Renal pelvis (tissue), 12 donors: ENCODE data around the gene SQSTM1. TPM values are rescaled to one million over a fixed set of nuclear protein-coding genes. Genes with fewer than 3 reads are reported as not detected.
"Not testable (repeated sequence)": the region's sequence is repeated elsewhere in the genome, so short reads cannot be mapped to it uniquely, and the experiment has no call there.

Experiments used
- DNase-seq: peaks from one replicate; pipeline ENCODE4 v3.0.0-alpha.2; 2013
- long read RNA-seq, 16 experiments: transcript quantifications; one replicate each; lab custom pipeline, GENCODE V29; 2026
- polyA plus RNA-seq, 3 donors: library from polyadenylated mRNA; unstranded; fragments of 120-200 nt; gene quantifications; one replicate each; pipeline ENCODE4 v1.2.1, GENCODE V29; 2013; ENCODE audit not compliant: insufficient read length in 3 of 3

Gene SQSTM1
- polyA plus RNA-seq, result 100 to 1,000 TPM; 109 to 121 (median 112) TPM
- long read RNA-seq, donor 1, transcript SQSTM1-202 (8 exons, 2,986 nt), result major isoform, 23 of 37 reads
- long read RNA-seq, donor 1, partial matches to known transcripts, result 13 of 37 reads
- long read RNA-seq, donor 1, other reads (novel, unspliced or antisense), result 0 of 37 reads
- long read RNA-seq, donor 2, transcript SQSTM1-202 (8 exons, 2,986 nt), result major isoform, 18 of 189 reads
- long read RNA-seq, donor 2, partial matches to known transcripts, result 156 of 189 reads
- long read RNA-seq, donor 2, other reads (novel, unspliced or antisense), result 13 of 189 reads
- long read RNA-seq, donor 3, transcript SQSTM1-202 (8 exons, 2,986 nt), result major isoform, 12 of 25 reads
- long read RNA-seq, donor 3, partial matches to known transcripts, result 13 of 25 reads
- long read RNA-seq, donor 3, other reads (novel, unspliced or antisense), result 0 of 25 reads
- long read RNA-seq, donor 4, transcript SQSTM1-202 (8 exons, 2,986 nt), result major isoform, 25 of 38 reads
- long read RNA-seq, donor 4, partial matches to known transcripts, result 5 of 38 reads
- long read RNA-seq, donor 4, other reads (novel, unspliced or antisense), result 6 of 38 reads
- long read RNA-seq, donor 5, transcript SQSTM1-202 (8 exons, 2,986 nt), result major isoform, 9 of 46 reads
- long read RNA-seq, donor 5, partial matches to known transcripts, result 36 of 46 reads
- long read RNA-seq, donor 5, other reads (novel, unspliced or antisense), result 0 of 46 reads
- long read RNA-seq, donor 6, transcript SQSTM1-202 (8 exons, 2,986 nt), result major isoform, 23 of 40 reads
- long read RNA-seq, donor 6, partial matches to known transcripts, result 9 of 40 reads
- long read RNA-seq, donor 6, other reads (novel, unspliced or antisense), result 7 of 40 reads
- long read RNA-seq, donor 7, transcript SQSTM1-210 (3 exons, 921 nt), result minor isoform, 5 of 66 reads
- long read RNA-seq, donor 7, transcript SQSTM1-202 (8 exons, 2,986 nt), result major isoform, 29 of 66 reads
- long read RNA-seq, donor 7, partial matches to known transcripts, result 32 of 66 reads
- long read RNA-seq, donor 7, other reads (novel, unspliced or antisense), result 0 of 66 reads
- long read RNA-seq, donor 8, transcript SQSTM1-202 (8 exons, 2,986 nt), result major isoform, 7 of 151 reads
- long read RNA-seq, donor 8, partial matches to known transcripts, result 144 of 151 reads
- long read RNA-seq, donor 8, other reads (novel, unspliced or antisense), result 0 of 151 reads
- long read RNA-seq, donor 9, transcript SQSTM1-202 (8 exons, 2,986 nt), result major isoform, 39 of 46 reads
- long read RNA-seq, donor 9, partial matches to known transcripts, result 7 of 46 reads
- long read RNA-seq, donor 9, other reads (novel, unspliced or antisense), result 0 of 46 reads
- long read RNA-seq, donor 10, transcript SQSTM1-202 (8 exons, 2,986 nt), result major isoform, 20 of 34 reads
- long read RNA-seq, donor 10, partial matches to known transcripts, result 10 of 34 reads
- long read RNA-seq, donor 10, other reads (novel, unspliced or antisense), result 0 of 34 reads
- long read RNA-seq, donor 11, transcript SQSTM1-202 (8 exons, 2,986 nt), result major isoform, 16 of 46 reads
- long read RNA-seq, donor 11, partial matches to known transcripts, result 19 of 46 reads
- long read RNA-seq, donor 11, other reads (novel, unspliced or antisense), result 6 of 46 reads
- long read RNA-seq, donor 12, transcript SQSTM1-202 (8 exons, 2,986 nt), result major isoform, 39 of 59 reads
- long read RNA-seq, donor 12, partial matches to known transcripts, result 11 of 59 reads
- long read RNA-seq, donor 12, other reads (novel, unspliced or antisense), result 5 of 59 reads
- long read RNA-seq, donor 13, transcript SQSTM1-202 (8 exons, 2,986 nt), result major isoform, 12 of 18 reads
- long read RNA-seq, donor 13, partial matches to known transcripts, result 6 of 18 reads
- long read RNA-seq, donor 13, other reads (novel, unspliced or antisense), result 0 of 18 reads
- long read RNA-seq, donor 14, transcript SQSTM1-202 (8 exons, 2,986 nt), result major isoform, 28 of 242 reads
- long read RNA-seq, donor 14, partial matches to known transcripts, result 205 of 242 reads
- long read RNA-seq, donor 14, other reads (novel, unspliced or antisense), result 5 of 242 reads
- long read RNA-seq, donor 15, transcript SQSTM1-202 (8 exons, 2,986 nt), result major isoform, 23 of 363 reads
- long read RNA-seq, donor 15, partial matches to known transcripts, result 333 of 363 reads
- long read RNA-seq, donor 15, other reads (novel, unspliced or antisense), result 5 of 363 reads
- long read RNA-seq, donor 16, transcript SQSTM1-202 (8 exons, 2,986 nt), result major isoform, 18 of 139 reads
- long read RNA-seq, donor 16, partial matches to known transcripts, result 91 of 139 reads
- long read RNA-seq, donor 16, other reads (novel, unspliced or antisense), result 27 of 139 reads

DNA sequence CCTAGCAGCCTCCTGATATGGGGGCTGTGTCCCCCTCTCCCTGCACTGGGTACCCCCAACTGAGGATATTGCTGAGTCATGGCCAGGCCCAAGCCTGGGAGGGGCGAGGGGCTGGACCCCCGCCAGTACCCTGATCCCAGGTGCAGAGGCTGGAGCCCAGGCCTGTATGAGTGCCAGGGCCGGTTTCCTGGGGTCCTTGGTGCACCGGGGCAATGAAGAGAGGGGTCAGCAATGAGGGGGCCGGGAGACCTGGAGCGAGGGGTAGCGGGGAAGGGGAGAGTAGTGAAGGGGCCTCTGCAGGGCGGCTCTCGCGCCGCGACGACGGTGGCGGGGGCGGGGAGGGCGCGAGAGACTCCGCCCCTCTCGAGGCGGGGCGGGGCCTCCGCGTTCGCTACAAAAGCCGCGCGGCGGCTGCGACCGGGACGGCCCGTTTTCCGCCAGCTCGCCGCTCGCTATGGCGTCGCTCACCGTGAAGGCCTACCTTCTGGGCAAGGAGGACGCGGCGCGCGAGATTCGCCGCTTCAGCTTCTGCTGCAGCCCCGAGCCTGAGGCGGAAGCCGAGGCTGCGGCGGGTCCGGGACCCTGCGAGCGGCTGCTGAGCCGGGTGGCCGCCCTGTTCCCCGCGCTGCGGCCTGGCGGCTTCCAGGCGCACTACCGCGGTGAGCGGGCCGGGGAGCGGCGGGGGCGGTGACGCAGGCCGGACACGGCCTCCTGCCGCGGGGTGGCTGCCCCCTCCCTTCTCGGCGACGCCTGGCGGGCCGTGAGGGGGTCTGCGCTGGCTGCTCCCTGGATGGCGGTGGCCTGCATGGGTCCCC is at the start of gene SQSTM1:
TSS of gene SQSTM1 (plus strand) at position 423 of the 815 bp plus-strand sequence. CDS start at position 455, 32 bp downstream.
- peak; percentile 86 for DNase-seq

DNA sequence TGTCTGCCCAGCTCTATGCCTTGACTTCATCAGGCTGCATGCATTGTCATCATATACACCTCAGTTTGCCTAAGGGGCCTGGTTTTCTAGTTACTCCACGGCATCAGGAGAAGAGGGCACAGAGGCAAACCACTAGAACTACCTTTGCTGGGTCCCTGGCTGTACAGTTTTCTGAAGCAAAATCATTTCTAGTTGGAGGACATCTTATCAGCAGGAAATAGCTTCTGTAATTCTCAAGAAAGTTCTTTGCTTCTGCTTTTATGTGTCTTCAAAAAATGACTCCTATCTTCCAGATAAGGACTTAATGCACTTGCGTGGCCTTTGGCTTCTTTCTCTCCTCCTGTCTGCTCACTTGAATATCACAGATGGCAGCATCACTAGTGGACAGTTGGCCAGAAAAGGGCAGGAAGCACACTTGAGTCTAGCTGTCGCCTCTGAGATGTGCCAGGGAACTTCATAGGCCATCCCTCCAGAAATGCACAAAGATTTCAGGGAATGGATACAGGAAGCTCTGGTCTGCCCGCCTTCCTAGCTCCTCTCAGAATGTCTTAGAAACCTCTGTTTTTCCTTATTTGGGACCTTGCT is 49.3 kb upstream of the SQSTM1 start:
- DNase-seq, result no peak

DNA sequence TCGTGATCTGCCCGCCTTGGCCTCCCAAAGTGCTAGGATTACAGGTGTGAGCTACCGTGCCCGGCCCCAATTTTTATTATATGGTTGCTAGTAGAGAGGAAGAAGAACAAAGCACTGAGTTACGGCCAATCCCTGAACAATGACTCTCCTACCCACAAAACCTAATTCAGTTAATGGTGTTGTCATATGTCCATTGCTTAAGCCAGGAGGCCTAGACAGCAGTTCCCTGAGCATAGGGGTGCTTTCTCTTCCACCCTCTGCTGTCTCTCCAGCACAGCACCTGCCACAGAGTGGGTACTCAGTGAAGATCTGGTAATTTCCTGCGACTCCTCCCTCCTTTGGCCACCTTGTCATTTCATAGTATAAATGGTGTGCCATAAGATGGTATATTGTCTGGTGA is 48.4 kb upstream of the SQSTM1 start:
- no peak for DNase-seq

DNA sequence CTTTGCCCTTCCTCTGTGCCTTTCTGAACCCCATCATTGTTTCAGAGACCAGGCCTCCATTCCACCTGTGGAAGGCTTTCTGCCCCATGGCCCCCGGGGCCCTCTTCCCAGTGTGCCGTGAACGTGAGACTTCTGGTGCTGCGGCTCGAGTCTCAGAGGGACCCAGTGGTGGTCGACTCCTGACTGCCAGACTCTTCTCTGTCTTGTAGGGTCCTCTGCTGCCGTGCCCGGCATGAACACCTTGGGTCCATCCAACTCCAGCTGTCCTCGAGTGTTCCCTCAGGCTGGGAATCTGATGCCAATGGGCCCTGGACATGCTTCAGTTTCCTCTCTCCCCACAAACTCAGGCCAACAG is 47.0 kb upstream of the SQSTM1 start:
- DNase-seq, result no peak

DNA sequence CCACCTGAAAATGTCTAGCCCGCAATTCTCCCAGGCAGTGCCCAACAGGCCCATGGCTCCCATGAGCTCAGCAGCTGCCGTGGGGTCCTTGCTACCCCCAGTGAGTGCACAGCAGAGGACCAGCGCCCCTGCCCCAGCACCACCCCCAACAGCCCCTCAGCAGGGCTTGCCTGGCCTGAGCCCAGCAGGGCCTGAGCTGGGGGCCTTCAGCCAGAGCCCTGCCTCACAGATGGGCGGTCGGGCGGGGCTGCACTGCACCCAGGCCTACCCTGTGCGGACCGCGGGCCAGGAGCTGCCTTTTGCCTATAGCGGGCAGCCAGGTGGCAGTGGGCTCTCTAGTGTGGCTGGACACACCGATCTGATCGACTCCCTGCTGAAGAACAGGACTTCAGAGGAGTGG is 46.3 kb upstream of the SQSTM1 start:
- no peak for DNase-seq

DNA sequence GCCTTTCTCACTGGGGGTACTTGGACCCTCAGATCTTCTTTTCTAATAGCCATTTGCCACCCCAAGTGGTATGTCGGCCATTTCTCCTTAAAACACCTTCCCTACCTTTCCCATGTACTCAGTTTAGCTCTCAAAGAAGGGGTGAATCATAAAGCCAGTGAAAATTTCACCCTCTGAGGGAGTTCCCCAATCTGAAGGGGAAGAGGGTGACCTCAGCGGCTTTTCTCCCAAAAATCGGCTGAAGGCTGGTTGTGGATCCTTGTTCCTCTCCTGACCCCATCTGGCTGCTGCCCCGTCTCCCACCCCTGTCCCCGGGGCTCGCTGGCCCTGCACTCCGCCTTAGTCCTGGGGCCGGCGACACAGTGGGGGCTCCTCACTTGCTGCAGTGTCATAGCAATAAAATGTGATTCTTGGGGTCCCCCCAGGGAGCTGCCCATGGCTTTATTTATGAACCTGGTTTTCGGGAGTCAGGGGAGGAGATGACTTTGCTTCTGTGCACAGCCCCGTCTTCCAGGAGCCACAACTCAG is 44.2 kb upstream of the SQSTM1 start:
- no peak for DNase-seq

DNA sequence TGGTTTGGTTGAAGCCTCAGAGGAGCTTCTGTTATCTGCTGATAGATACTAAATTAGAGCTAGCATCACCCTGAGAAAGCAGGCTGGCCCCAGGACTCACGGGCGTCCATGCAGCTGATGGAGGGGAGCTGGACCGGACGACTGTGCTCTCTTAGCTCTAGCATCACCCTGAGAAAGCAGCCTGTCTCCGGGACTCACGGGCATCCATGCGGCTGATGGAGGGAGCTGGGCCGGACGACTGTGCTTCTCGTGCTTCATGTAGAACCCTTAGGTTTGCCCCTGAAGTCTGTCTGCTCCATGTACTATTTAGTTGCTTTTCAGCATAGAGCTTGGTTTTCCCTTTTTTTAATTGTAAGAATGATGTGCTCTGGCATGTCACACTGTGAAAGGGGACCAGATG is 43.2 kb upstream of the SQSTM1 start:
- no peak for DNase-seq

DNA sequence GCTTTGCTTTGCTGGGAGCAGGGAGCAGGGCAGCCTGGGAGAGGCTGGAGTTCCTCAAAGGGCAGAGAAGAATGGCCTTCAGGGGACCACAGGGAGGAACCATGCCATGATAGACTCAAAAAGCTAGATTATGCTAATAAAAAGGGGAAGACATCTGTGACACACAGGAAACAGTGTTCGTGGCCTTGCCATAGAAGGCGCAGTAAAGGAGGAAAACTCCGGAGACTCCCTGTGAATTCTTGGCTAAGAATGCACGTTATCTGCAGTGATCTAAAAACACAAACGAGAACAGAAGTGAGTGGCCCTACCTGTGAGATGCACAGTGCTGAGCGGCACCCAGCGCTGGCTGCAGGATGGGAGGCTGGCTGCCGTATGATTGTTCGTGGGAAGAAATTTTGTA is 42.8 kb upstream of the SQSTM1 start:
- no peak for DNase-seq

DNA sequence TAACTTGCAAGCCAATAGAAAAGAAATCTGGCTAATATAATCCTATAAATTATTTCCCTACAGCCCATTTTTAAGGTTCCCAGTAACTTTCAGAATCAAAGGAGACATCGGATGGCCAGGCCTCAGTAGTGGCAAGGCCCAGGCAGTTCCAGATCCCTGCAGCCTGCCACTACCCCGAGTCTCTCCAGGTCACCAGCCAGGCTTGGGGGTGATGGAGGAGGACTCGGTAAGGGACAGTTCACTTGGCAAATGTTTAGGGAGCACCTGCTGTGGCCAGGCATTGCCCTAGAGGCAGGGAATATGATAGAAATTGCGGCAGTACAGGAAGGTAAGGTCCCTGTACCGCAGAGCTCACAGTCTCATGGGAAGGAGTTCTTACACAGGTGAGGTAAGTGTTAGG is 42.1 kb upstream of the SQSTM1 start:
- DNase-seq, result no peak

DNA sequence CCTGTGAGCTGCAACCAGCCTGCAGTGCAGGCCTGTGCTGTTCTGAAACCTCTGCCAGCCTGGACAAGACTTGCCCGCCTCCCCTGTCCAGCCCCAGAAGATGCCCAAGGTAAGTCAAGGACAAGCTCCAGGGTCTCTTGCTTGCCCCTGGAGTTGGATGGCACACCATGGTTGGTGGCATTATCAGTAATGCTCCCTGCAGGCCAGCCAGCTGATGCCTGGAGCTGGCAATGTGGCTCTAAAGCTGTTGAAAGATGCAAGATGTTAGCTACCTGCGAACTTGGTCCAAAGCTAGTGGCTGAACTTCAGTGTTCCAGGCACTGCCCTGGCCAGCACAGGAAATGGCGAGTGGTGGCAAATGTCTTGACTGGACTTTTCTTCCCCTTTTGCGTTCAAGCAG is 40.9 kb upstream of the SQSTM1 start:
- no peak for DNase-seq

DNA sequence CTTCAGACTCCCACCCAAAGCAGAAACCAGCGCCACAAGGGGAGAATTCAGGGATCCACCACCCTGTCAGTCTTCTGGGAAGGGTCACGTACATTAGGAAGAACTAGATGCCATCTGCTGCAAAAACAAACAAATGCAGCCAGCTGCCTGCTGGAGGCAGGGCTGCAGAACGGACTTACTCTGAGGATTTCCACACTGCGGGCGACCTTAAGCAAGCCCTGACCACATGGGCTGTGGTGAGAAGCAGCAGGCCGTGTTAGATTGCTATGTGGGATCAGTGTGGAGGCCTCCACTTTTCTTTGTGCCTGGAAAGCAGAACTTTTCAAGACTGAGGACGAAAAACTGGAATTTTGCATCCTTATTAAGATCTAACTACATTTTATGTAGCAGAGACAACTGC is 40.3 kb upstream of the SQSTM1 start:
- no peak for DNase-seq

DNA sequence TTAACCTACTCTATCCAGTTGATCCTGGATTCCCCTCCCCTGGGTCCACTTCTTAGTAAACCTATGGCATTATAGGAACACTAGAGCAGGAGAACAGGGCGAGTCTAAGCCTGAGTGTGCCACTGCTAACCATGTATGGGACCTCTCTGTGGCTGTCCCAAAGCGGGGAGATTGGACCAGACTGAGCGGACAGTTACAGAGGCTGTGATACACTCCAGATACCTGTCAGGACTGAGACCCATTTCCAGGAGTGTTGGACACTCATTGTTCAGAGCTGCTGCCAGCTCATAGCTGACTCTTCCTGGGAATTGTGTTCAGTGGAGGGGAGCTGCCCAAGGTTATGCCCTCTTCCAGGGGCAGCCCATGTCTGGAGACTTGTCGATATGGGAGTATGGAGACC is 38.9 kb upstream of the SQSTM1 start:
- no peak for DNase-seq

DNA sequence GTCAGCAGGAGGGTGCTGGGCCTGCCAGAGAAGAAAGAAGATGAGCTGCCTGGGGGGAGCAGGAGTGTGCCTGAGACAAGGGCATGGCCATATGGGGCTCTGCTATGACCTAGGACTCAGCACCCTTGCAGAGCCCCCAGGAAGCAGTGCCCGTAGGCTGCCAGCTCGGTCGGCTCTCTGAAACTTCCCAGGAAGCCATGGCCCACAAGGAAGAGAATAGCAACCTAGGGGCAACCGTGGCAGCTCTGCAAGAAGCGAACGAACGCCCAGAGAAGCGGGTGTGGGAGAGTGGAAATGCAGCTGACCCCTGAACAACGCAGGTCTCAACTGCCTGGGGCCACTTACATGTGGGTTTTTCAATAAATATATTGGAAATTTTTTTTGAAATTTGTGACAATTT is 37.6 kb upstream of the SQSTM1 start:
- DNase-seq, result no peak

DNA sequence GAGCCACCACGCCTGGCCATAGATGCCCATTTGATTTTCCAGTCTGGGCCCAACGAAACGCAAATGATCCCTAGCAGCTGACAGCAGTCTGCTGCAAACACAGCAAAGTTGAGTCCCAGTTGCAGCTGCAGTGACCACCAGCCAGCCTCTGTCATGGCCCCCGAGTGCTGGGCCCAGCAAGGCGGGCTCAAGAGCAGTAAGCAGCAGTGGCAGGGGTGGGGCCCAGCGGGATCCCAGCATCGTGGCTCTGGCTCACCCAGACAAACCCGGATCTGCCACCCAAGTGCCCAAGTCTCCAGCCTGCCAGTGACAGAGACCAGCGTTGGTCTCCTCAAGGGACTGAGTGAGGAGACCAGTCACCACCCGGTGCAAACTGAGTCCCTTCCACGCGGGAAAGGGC is 33.8 kb upstream of the SQSTM1 start:
- no peak for DNase-seq

DNA sequence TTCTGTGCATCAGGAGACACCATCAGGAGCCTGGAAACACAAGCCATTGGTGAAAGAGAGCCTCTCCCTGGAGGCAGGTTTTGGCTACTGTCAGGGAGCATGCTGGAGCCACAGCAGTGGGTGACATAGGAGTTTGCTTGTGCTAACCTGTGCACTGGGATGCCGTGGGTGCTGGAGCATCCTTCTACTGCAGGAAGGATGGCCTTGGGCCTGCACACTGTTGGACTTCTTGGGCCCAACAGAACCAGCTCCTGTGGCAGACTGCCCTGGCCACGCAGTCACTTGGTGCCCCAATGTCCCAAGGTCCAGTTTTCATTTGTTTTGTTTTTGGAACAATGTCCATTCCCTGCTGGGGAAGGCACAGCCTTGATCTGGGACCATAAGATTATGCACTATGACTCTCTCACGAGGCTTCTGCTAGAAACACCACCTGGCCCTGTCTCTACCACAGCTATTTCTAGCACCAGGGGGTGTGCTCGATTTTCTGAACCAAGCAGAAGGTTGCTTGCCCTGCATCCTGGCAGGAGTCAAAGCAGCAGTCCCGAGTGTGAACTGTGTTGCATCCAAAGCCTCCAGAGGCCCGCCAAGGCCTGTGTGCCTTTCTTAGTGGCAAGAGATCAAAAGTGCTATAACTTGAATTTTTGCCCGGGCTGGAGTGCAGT is 32.4 kb upstream of the SQSTM1 start:
- DNase-seq, result no peak

DNA sequence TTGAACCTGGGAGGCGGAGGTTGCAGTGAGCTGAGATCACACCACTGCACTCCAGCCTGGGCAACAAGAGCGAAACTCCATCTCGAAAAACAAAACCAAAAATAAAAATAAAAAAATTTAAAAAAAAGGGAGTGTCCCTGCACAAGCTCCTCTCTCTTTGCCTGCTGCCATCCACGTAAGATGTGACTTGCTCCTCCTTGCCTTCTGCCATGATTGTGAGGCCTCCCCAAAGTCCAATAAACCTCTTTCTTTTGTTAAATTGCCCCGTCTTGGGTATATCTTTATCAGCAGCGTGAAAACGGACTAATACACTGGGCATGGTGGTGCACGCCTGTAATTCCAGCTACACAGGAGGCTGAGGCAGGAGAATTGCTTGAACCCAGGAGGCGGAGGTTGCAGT is 31.4 kb upstream of the SQSTM1 start:
- DNase-seq, result not testable (repeated sequence)

DNA sequence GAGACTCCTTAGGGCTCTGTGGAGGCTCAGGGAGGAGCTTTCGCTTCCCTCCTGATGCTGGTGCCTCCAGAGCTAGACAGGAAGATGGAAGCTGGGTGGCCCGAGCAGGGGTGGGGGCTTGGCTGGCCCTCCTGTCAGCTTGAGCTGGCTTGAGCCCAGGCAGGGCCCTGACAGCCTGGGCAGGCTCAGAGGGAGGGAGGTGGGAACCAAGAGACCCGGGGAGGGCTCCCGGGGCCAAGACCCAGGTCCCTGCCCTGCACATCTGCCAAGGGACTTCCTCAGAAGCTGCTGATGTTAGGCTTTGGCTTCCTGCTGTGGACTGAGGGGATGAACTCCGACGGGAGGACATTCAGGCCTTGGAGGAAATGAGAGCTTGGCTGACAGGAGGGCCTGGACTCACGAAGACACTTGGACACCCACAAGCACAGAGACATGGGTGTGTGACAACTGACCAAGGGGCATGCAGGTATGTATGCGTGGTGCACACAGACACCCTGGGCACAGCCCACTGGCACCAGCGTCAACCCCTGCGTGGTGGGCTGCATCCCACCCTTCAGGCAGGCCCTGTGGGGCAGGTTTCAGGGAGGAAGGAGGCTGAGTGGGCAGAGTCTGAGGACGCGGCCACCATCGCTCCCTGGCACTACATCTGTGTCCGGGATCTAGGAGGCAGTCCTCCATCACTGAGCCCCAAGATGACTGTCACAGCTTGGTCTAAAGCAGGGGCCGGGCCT is 28.7 kb upstream of the SQSTM1 start:
- DNase-seq, result no peak
